GM18520 (cell line): Measurements from ENCODE around the gene TXNRD1.
"Not testable (repeated sequence)": the region's sequence is repeated elsewhere in the genome, so short reads cannot be mapped to it uniquely, and the experiment has no call there.

ENCODE experiments used
- ATAC-seq: cut with Tn5 transposase; IDR thresholded peaks from one replicate; pipeline ENCODE4 v1.9.1; 2021; ENCODE audit not compliant: unreplicated experiment

The TXNRD1 gene

GRCh38 chr12:104320627-104321024 is 105.0 kb downstream of the TXNRD1 start:
- no peak for ATAC-seq

- no peak for ATAC-seq
Observed at GRCh38 chr12:104321949-104322348, 106.4 kb downstream of the TXNRD1 start.

GRCh38 chr12:104322533-104322932 is 107.0 kb downstream of the TXNRD1 start:
- not testable (repeated sequence) for ATAC-seq

GRCh38 chr12:104323899-104324298 is 108.3 kb downstream of the TXNRD1 start:
- no peak for ATAC-seq

GRCh38 chr12:104328278-104328677 is 112.7 kb downstream of the TXNRD1 start:
- not testable (repeated sequence) for ATAC-seq

- ATAC-seq = no peak
Observed at GRCh38 chr12:104328790-104329189, 113.2 kb downstream of the TXNRD1 start.

- ATAC-seq = no peak
Observed at GRCh38 chr12:104329707-104330532, 114.3 kb downstream of the TXNRD1 start.

GRCh38 chr12:104331376-104331775 is 115.8 kb downstream of the TXNRD1 start:
- ATAC-seq = no peak

- not testable (repeated sequence) for ATAC-seq
Observed at GRCh38 chr12:104332273-104332672, 116.7 kb downstream of the TXNRD1 start.

GRCh38 chr12:104333692-104334255 is 118.2 kb downstream of the TXNRD1 start:
- no peak for ATAC-seq

GRCh38 chr12:104334581-104334980 is 119.0 kb downstream of the TXNRD1 start:
- no peak for ATAC-seq

GRCh38 chr12:104336115-104336514 is 120.5 kb downstream of the TXNRD1 start:
- ATAC-seq = no peak

- no peak for ATAC-seq
Observed at GRCh38 chr12:104337030-104337558, 121.5 kb downstream of the TXNRD1 start.

GRCh38 chr12:104339663-104340062 is 124.1 kb downstream of the TXNRD1 start:
- ATAC-seq = no peak

GRCh38 chr12:104340177-104340576 is 124.6 kb downstream of the TXNRD1 start:
- ATAC-seq = no peak

- no peak for ATAC-seq
Observed at GRCh38 chr12:104340925-104341611, 125.5 kb downstream of the TXNRD1 start.

- ATAC-seq = no peak
Observed at GRCh38 chr12:104342147-104342546, 126.6 kb downstream of the TXNRD1 start.

GRCh38 chr12:104342635-104343249 is 127.2 kb downstream of the TXNRD1 start:
- ATAC-seq = no peak

GRCh38 chr12:104344682-104345081 is 129.1 kb downstream of the TXNRD1 start:
- no peak for ATAC-seq

GRCh38 chr12:104345234-104346066 is 129.9 kb downstream of the TXNRD1 start:
- ATAC-seq = no peak
